ENCODE data around the gene THAP7.

THAP7 gene

DNA sequence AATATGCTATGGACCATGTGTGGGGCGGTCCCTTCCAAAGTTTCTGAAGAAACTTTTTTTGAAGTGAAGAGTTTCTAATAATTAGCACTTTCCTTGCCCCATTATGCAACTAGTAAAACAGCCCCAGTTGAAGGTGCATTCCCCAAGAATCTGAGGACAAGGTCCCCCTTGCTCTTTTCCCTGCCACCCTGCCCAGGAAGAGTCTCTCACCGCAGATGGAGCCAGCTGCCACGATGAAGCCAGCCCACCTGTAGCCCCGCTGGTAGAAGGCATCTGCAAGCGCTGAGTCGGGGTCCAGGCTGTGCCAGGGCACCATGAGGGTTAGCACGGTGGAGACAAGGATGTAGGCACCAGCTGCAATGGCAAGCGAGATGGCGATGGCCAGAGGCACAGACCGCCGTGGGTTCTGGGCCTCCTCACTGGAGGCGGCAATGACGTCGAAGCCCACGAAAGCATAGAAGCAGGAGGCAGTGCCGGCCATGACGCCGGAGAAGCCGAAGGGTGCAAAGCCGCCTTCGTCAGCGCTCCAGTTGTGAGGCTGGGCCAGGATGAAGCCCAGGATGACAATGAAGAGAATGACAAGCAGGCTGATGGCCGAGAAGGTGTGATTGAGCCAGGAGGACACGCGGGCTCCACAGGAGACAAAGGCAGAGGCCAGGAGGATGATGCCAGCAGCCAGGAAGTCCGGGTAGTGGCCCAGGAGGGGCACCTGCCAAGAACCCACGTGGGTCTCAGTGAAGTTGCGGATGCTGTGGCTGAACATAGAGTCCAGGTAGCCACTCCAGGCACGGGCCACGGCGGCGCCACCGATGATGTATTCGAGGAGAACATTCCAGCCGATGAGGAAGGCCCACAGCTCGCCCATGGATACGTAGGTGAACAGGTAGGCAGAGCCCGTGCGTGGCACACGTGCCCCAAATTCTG, 29.0 kb upstream of the THAP7 start:
- no peak for DNase-seq (ENCODE audit: low spot score)

DNA sequence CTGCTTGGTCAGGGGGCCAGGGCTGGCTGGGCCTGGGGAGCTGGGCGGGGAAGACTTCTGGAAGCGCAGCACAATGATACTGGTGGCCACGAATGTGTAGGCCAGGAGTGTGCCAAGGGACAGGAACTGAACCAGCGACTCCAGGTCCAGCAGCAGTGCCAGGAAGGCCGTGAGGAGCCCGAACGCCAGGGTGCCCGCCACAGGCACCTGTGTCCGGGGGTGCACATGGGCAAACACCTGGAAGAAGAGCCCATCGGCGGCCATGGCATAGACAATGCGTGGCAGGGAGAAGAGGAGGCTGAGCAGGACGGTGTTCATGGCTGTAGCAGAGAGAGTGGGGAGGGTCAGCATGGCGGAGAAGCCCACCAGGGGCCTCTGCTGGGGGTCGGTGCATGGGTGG, 28.1 kb upstream of the THAP7 start:
- no peak for DNase-seq (ENCODE audit: low spot score)

GRCh38 chr22:21029486-21030025, 27.6 kb upstream of the THAP7 start:
- DNase-seq (ENCODE audit: low spot score) = no peak

DNA sequence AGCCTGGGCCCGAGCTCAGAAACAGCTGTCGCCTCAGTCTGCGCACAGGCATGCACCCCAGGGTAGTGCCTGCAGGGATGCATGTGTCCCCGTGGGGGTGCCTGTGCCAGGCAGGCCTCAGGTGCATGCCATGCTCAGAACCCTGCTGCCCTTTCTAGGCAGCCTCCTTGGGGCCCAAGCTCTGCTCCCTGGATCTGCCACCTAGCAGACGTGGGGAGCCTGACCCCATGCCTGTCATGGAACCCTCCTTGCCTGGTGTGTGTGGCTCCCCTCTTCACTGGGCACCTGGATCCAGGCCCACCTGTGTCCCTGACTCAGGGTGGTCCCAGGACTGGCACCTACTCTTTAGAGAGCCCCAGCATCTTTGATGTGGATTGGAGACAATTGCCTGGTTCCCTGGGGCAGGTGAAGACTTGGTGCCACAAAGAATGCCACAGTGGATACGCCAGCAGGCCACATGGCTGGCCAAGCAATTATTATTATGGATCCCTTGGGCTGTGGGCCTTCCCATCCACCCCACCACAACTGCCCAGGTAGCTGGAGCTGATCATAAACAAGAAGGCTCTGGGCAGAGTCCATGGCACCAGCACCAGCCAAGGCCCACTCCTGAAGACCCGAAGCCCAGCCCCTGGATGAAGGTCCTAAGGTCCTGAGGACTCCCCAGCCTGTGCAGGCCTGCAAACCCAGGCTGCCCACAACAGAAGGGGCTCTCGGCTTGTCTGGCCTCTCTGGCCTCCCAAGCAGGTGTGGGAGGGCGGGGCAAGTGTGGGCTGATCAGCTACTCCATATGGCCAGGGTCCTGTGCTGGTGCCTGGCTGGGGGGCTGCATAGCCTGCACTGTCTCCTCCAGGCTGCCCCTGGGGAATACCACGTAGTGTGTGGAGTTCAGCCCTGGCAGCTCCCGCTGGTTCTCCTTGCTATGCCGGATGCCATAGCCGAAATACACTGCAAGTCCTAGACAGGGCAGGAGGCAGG, 26.6 kb upstream of the THAP7 start:
- no peak for DNase-seq (ENCODE audit: low spot score)

GRCh38 chr22:21026783-21027692, 25.1 kb upstream of the THAP7 start:
- DNase-seq (ENCODE audit: low spot score) = no peak

GRCh38 chr22:21025763-21026755, 24.1 kb upstream of the THAP7 start:
- DNase-seq (ENCODE audit: low spot score) = no peak

DNA sequence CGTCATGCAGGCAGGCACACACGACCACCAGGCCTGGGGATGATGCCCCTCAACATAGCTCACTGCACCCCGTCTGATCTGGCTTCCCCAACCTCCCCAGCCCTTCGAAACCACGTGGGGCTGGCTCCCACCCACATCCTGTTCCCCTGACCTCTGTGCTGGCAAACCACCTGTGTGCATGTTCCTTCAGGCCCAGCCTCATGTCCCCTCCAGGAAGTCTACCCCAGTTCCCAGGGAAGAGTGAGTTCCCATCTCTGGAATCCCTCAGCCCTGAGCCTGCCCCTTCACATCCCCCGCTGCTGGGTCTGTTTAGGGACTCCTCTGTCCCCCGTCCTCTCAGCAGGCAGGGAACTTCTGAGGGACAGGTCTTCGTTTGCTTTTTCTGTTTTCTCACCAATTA, 23.3 kb upstream of the THAP7 start:
- no peak for DNase-seq (ENCODE audit: low spot score)

GRCh38 chr22:21022955-21023614, 21.2 kb upstream of the THAP7 start:
- DNase-seq (ENCODE audit: low spot score) = no peak

GRCh38 chr22:21022507-21022906, 20.6 kb upstream of the THAP7 start:
- DNase-seq (ENCODE audit: low spot score) = no peak

DNA sequence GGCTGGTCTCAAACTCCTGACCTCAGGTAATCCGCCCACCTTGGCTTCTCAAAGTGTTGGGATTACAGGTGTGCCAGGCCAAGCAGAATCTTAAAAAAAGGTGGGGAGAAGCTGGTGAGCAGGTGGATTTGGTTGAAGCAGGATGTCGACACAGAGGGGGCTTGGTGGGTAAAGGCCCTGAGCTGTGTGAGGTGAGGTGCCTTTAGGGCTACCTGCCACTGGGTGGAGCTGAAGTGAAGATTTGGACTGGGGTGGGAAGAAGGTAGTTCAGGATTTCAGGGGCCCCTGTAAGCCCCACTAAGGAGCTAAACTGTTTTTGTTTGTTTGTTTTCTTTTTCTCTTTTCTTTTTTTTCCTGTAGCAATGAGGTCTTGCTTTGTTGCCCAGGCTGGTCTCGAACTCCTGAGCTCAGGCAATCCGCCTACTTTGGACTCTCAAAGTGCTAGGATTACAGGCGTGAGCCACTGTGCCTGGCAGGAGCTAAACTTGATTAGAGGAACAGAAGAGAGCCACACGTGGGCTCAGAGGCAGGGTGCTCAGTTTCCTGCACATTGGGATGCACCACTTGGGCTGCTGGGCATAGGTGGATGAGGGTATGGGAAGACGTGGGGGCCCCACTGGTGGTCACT, 19.0 kb upstream of the THAP7 start:
- DNase-seq (ENCODE audit: low spot score) = no peak

GRCh38 chr22:21018314-21018713, 16.4 kb upstream of the THAP7 start:
- DNase-seq (ENCODE audit: low spot score) = no peak

GRCh38 chr22:21016644-21017420, 14.9 kb upstream of the THAP7 start:
- no peak for DNase-seq (ENCODE audit: low spot score)

- DNase-seq (ENCODE audit: low spot score) = no peak
These were observed 13.6 kb upstream of the THAP7 start for GRCh38 chr22:21015466-21016006.

GRCh38 chr22:21014726-21015465, 13.0 kb upstream of the THAP7 start, which contains the start of gene P2RX6:
TSS of gene P2RX6 (plus strand) at chr22:21015165. CDS start at chr22:21015175, 10 bp downstream.
- DNase-seq (ENCODE audit: low spot score) = no peak

DNA sequence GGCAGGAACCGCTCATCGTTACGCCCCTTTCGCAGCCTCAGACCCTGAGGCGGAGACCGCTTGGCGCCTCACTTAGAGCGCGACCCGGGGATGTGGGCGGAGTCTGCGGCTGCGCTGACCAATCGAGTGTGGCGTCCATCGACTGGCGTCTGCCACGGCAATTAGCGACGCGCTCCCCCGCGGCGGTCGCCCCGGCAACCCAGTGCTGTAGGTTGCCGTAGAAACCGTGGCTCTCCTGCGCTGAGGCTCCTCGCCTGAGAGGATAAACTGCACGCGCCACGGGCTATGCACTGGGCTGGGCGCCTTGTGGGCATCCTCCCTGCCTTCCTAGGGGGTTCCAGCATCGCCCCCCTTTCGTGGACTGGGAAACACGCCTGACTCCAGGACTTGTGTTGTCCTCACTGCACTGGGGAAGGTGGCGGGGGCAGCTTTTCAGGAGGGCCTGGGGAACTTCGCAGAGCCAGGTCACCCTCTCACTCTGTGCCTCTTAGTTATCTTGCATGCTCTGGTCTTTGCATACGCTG, 12.3 kb upstream of the THAP7 start:
- DNase-seq (ENCODE audit: low spot score) = peak; percentile 67

DNA sequence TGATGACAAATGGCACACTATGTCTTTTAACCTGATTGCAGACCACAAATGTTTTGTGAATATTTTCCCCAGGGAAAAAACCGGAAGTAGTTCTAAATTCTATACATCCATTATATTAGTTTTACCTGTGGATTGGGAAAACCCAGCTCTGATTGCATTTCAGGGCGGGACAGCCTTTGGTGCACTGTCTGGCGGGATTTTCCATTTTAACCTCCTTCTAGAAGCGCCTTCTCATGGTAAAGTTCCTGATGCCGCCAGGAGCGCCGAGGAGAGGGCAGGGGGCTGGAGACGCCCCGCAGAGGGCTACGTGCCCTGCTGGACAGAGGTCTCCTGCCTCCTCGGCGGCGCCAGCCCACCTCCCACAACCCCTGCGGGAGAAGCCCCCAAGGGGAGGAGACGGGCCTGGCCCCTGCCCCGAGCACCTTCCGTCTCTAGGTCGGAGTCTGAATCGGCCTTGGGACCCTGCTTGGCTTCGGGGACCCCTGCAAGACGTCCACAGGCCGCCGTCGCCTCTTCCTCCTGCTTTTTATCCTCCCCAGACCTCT, 11.8 kb upstream of the THAP7 start:
- DNase-seq (ENCODE audit: low spot score) = no peak

All from pons (tissue), 1 donor.